HepG2 (cell line): ENCODE results near the gene TNFAIP2. TPM values are rescaled to one million over a fixed set of nuclear protein-coding genes. Genes with fewer than 3 reads are reported as not detected.

Experiments used
- CHCHD3 ChIP-seq: sonication (generic); formaldehyde crosslinking; IDR thresholded peaks from 2 replicates; pipeline ENCODE4 v1.8.0; 2022; ENCODE audit warnings: mild to moderate bottlenecking, missing genetic modification reagents, moderate library complexity
- GPBP1L1 ChIP-seq: sonication (generic); formaldehyde crosslinking; IDR thresholded peaks from 2 replicates; pipeline ENCODE4 v1.5.0; 2020; ENCODE audit warnings: mild to moderate bottlenecking, missing genetic modification reagents
- HNRNPK ChIP-seq: fragments of 200-400 bp; formaldehyde crosslinking; IDR thresholded peaks from 2 replicates; pipeline ENCODE4 v1.6.1; 2018; ENCODE audit warnings: low read length, low read depth, moderate library complexity, mild to moderate bottlenecking; ENCODE audit not compliant: poor library complexity, severe bottlenecking
- KDM2A ChIP-seq: sonication (generic); formaldehyde crosslinking; IDR thresholded peaks from 2 replicates; pipeline ENCODE4 v1.4.0; 2020; ENCODE audit warnings: low read depth, missing genetic modification reagents, borderline replicate concordance
- MAX ChIP-seq: IDR thresholded peaks from 2 replicates; pipeline ENCODE4 v1.6.1; 2012; ENCODE audit warnings: inconsistent platforms
- MTF1 ChIP-seq: sonication (generic); formaldehyde crosslinking; IDR thresholded peaks from 2 replicates; pipeline ENCODE4 v1.5.0; 2020; ENCODE audit warnings: missing genetic modification reagents
- NPAS2 ChIP-seq: sonication (generic); formaldehyde crosslinking; IDR thresholded peaks from 2 replicates; pipeline ENCODE4 v1.8.0; 2022; ENCODE audit warnings: mild to moderate bottlenecking, missing genetic modification reagents, borderline replicate concordance
- PHF20 ChIP-seq: sonication (generic); formaldehyde crosslinking; IDR thresholded peaks from 2 replicates; pipeline ENCODE4 v1.5.0; 2020; ENCODE audit warnings: mild to moderate bottlenecking, missing genetic modification reagents
- ZBTB20 ChIP-seq: sonication (generic); formaldehyde crosslinking; IDR thresholded peaks from 2 replicates; pipeline ENCODE4 v1.8.1; 2023; ENCODE audit warnings: missing genetic modification reagents, low read depth, mild to moderate bottlenecking, borderline replicate concordance
- ZNF160 ChIP-seq: sonication (generic); formaldehyde crosslinking; IDR thresholded peaks from 2 replicates; pipeline ENCODE4 v1.8.0; 2022; ENCODE audit warnings: mild to moderate bottlenecking, inconsistent platforms, missing genetic modification reagents
- ZNF350 ChIP-seq: sonication (generic); formaldehyde crosslinking; IDR thresholded peaks from 2 replicates; pipeline ENCODE4 v1.4.0; 2020; ENCODE audit warnings: mild to moderate bottlenecking, low read depth, missing genetic modification reagents, borderline replicate concordance
- ZNF510 ChIP-seq: sonication (generic); formaldehyde crosslinking; IDR thresholded peaks from 2 replicates; pipeline ENCODE4 v1.4.0; 2020; ENCODE audit warnings: low read depth, mild to moderate bottlenecking, missing genetic modification reagents
- ZNF607 ChIP-seq: sonication (generic); formaldehyde crosslinking; IDR thresholded peaks from 2 replicates; pipeline ENCODE4 v1.5.1; 2020; ENCODE audit warnings: missing genetic modification reagents, mild to moderate bottlenecking, borderline replicate concordance
- ZNF646 ChIP-seq: sonication (generic); formaldehyde crosslinking; IDR thresholded peaks from 2 replicates; pipeline ENCODE4 v1.9.0; 2021; ENCODE audit warnings: mild to moderate bottlenecking, missing genetic modification reagents
- ZNF687 ChIP-seq: sonication (generic); formaldehyde crosslinking; IDR thresholded peaks from 2 replicates; pipeline ENCODE4 v1.5.1; 2020; ENCODE audit warnings: mild to moderate bottlenecking, missing genetic modification reagents, moderate library complexity
- polyA plus RNA-seq, 8 experiments: library from polyadenylated mRNA; depleted of rRNA in 3 of 8; stranded (reverse) in 7 of 8; unstranded in 1 of 8; fragments of >200 nt; fragmentation: Illumina TruSeq in 4 of 8; extraction: Trizol in 4 of 8; gene quantifications; 2 replicates each; pipeline versions ENCODE4 v1.2.1 to v1.2.3, GENCODE V29; 2011 to 2016; ENCODE audit warnings: low read depth in 4 of 8, missing spikeins in 1 of 8, mixed read lengths in 1 of 8; ENCODE audit not compliant: insufficient read depth in 1 of 8
- total RNA-seq, 5 experiments: library from RNA; depleted of rRNA; stranded (reverse); fragments of >200 nt; fragmentation: Illumina TruSeq; extraction: Trizol; gene quantifications; 2 replicates each; pipeline ENCODE4 v1.2.3, GENCODE V29; 2016; ENCODE audit warnings: low read depth in 1 of 5

Gene TNFAIP2
- total and polyA plus RNA-seq, 2 of the 13 experiments (the other 11 are each of a cell fraction or from before 2014, with no cell fraction given) = 0.46 to 1.5 TPM

- TF ChIP-seq ZNF687 (CRISPR knock-in tag) (peak; percentile 61), ZNF646 (CRISPR knock-in tag) (no peak), HNRNPK (peak; percentile 62), ZNF607 (CRISPR knock-in tag) (0 out of 2 replicates have a peak, but pooled peaks have one; percentile 30), ZNF510 (CRISPR knock-in tag) (no peak), ZNF160 (CRISPR knock-in tag) (no peak), MAX (peak; percentile 26; the same call in 1 of the 2 replicates), KDM2A (peak; percentile 35; the same call in 1 of the 2 replicates), NPAS2 (CRISPR knock-in tag) (no peak), GPBP1L1 (CRISPR knock-in tag) (no peak), ZNF350 (CRISPR knock-in tag) (no peak), PHF20 (CRISPR knock-in tag) (no peak), CHCHD3 (CRISPR knock-in tag) (0 out of 2 replicates have a peak, but pooled peaks have one; percentile 32), ZBTB20 (CRISPR knock-in tag) (no peak), MTF1 (CRISPR knock-in tag) (no peak)
Observed at GRCh38 chr14:103084021-103084919, 39.0 kb upstream of the TNFAIP2 start, which contains the start of gene LBHD2 (continued).
